Activated CD8-positive, alpha-beta memory T cell treated with anti-CD3 and anti-CD28 coated beads, Interleukin-2, amount 50 U/mL, for 48 hours (primary cell): ENCODE data around the gene LSG1.

Experiments used
- DNase-seq: peaks from one replicate; pipeline ENCODE4 v3.0.0-alpha.2; 2020

Gene LSG1

GRCh38 chr3:194686816-194687637 lies 15.0 kb upstream of the LSG1 start:
- DNase-seq, result peak; percentile 70

DNA sequence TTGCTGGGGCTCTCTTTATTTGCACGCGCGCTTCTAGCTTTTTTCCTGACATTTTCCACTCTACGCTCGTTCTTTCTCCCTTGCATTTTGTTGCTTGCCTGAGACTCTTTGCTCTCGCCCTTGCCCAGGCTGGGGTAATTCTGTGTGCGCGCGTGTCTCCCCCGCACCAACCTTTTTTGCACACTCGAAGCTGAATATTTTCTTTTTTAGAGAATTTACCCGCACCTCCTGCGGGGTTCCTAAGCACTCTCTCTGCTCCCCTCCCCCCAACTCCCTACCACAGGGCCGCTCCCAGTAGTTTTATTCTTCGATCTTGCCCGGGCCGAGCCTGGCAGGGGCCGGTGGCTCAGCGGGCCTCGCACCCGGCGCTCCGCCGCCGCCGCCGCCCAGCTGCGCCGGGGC lies 14.4 kb upstream of the LSG1 start:
- DNase-seq, result no peak

- DNase-seq, result peak; percentile 90
Measured at GRCh38 chr3:194685718-194686413, 13.9 kb upstream of the LSG1 start, which contains the start of gene FAM43A. TSS of gene FAM43A (plus strand) at chr3:194685883. CDS start at chr3:194686827, 944 bp downstream.

GRCh38 chr3:194685065-194685717 lies 13.2 kb upstream of the LSG1 start:
- DNase-seq, result no peak

DNA sequence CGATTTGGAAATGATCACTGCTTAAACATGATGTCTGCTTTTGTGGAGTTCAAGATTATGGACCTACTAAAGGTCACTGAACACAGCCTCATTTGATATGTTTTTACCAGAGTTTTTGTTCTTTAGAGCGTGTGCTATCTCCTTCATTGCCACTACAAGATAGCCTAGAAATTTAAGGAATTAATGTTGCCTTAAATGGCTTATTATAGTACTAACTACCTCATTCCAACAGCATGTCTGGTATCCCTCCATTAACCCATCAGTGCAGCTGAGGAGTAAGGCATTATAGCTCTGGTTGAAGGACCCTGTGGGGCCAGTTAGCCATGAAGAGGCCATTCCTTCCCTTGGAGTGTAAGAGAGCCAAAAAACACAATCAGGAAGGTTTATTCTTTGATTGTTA lies 11.4 kb upstream of the LSG1 start:
- no peak for DNase-seq

DNA sequence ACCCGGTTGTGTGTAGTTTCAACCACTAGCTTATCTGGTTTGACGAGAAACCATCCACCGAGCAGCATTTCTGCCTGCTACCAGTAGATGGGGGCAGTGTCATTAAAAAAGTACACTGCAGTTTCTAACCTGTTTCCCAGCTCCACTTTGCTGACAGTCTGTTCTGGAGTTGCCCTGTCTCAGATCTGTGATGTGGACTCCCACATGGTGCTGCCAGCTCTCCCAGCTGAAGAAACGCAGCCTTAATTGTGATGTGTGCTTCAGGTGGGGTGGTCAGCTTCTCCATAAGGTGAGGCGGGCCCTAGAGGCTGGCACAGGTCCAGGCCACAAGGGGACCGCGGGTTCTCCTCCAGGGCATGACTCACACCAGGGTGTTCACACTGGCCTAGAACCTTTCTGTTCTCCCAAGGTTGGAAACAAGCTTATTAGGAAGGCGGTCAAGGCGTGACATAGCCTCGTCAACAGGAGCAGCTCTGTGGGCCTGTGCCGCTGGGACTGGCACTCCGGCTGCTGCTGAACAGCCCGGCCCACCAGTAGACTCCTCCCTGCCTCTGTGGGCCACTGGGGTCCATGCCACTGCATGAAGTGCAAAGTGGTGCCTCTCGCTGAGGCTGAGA lies 10.8 kb upstream of the LSG1 start:
- DNase-seq, result peak; percentile 76

DNA sequence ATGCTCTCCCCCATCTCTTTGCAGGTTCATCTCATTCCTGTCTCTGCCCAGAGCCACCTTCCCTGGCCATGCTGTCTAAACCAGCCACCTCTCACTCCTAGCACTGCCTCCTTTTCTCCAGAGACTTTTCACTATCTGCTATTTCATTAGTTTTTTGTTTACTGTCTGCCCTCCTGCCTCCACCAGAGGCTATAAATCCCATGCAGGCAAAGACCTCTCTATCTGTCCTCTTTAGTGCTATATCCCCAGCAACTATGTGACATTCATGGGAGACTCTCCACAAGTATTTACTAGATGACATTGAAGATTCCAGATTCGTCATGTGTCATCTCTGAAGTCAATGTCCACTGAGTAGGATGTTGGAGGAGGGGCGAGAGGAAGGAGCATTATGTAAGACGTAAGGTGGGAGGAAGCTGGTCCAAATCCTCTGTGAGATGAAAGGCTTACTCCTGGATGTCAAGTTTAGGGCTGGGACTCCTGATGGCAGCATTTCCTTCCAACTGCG lies 10.2 kb upstream of the LSG1 start:
- DNase-seq, result peak; percentile 26

DNA sequence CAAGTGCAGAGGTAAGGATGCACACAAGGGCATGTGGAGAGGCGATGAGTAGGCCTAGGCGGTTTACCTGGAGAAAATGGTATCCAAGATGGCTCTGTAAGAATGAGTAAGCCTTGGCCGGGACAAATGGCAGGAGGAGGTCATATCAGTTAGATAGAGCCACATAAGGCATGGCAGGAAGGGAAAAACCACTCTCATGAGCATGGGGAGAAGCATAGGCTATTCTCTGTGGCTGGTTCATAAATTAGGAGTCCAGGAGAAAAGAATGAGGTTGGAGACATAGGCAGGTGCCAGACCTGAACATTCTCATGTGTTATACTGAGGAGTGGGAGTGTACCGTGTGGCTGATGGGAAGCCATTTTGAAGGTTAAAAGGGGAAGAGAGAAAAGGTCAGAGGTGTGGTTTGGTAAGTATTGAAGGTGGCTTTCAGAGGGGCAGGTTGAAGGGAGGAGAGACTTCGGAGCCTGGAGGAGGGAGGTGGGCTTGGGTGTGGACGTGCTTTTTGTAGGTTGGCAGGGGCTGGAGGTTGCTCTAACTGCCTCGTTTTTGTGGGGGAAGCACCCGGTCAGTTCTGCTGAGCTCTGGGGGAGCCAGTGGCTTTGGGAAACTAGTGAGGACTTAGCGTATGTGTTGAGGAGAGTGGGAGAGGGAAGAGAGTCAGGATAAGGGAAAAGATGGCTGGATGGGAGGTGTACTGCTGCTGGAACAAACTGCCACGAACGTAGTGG lies 9.1 kb upstream of the LSG1 start:
- DNase-seq, result no peak

GRCh38 chr3:194676471-194676870 lies 4.5 kb upstream of the LSG1 start:
- no peak for DNase-seq

DNA sequence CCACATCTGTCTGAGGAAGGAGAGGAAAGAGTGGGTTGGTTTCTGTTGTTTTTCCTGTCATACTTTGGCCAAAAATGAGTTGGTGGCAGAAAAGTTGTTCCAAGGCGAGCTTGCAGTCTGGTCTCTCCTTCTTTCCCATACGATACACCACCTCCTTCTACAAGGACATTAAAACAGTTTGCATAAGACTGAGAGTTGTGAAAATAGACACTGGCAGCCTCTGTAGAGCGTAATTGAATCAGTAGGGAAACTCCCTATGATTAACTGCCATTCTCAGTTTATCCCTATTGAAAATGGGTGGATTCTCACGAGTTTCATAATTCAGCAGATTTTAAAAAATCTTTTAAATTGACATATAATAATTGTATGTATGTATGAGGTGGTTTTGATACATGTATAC lies 3.7 kb upstream of the LSG1 start:
- no peak for DNase-seq

GRCh38 chr3:194675081-194675640 lies 3.2 kb upstream of the LSG1 start:
- peak; percentile 80 for DNase-seq

GRCh38 chr3:194673761-194674160 lies 1.8 kb upstream of the LSG1 start:
- no peak for DNase-seq

- no peak for DNase-seq
Measured at GRCh38 chr3:194672876-194673275, 885 bp upstream of the LSG1 start.

- no peak for DNase-seq
Measured at GRCh38 chr3:194671511-194671899, 486 bp downstream of the LSG1 start.

- DNase-seq, result no peak
Measured at GRCh38 chr3:194667363-194667762, 4.6 kb downstream of the LSG1 start.

GRCh38 chr3:194664857-194665256 lies 7.1 kb downstream of the LSG1 start:
- DNase-seq, result no peak

- no peak for DNase-seq
Measured at GRCh38 chr3:194661946-194662345, 10.0 kb downstream of the LSG1 start.

DNA sequence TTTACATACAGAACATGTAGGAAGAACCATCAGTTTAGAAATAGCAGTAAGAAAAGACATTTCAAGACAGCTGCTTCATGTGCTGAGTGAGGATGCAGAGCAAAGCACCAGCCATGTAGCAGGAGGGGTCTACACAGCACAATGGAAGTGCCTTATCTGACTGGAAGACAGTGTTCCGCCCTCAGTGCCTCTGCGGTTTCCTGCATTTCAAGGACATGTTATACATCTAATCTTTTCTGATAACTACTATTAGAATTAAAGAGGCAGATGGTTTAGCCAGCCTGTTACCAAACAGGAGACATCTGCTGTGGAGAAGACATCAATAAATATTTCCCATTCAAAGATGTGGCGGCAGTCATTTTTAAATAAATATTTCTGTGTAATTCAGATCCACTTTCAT lies 10.6 kb downstream of the LSG1 start:
- no peak for DNase-seq

- DNase-seq, result no peak
Measured at GRCh38 chr3:194659778-194660177, 12.2 kb downstream of the LSG1 start.

DNA sequence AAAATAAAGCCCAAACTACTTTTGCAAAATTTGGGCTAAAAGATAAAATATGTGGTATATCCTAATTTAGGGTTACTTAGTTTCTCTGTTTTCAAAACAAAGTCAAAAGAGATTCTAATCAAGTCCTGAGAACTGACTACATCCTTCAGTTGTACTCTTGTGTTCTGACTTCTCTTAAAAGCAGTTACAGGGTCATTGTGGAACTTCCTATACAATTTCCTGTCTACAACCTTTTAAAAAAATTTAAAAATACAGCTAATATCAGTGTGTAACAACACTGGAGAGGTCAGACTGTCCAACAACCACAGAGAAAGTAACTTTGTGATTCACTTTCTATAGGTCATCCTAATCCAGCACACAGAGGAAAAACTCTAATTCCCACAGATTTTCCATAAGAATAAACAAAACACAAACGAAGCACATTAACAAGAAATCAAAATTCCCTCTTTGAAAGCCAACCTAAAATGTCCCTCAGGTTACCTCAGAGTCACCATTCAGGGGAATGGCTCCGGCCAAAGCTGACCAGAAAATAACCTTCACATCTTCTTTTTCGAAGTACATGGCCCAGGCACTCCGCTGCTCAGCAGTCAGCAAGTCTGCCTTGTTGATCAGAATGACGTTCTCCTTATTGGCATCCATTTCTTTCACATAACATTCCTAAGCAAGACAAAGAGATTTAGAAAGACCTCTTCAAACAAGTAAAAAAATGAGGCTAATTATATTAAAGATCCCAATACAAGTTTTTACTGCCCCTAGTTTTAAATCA lies 13.3 kb downstream of the LSG1 start:
- no peak for DNase-seq

GRCh38 chr3:194657439-194657838 lies 14.6 kb downstream of the LSG1 start:
- no peak for DNase-seq
